ENCODE measurements around the gene GRID2. TPM values are rescaled to one million over a fixed set of nuclear protein-coding genes. Genes with fewer than 3 reads are reported as not detected.
"Not testable (repeated sequence)": the region's sequence is repeated elsewhere in the genome, so short reads cannot be mapped to it uniquely, and the experiment has no call there.

GRID2 gene
- total RNA-seq, 1 experiment from 2014 or later = not detected

GRCh38 chr4:92421920-92422319 lies 118.2 kb downstream of the GRID2 start:
- DNase-seq (ENCODE audit: extremely low read depth, low read depth) = no peak

- no peak for DNase-seq (ENCODE audit: extremely low read depth, low read depth)
Observed at GRCh38 chr4:92433272-92433758, 129.5 kb downstream of the GRID2 start.

- not testable (repeated sequence) for DNase-seq (ENCODE audit: extremely low read depth, low read depth)
Observed at GRCh38 chr4:92438722-92439121, 135.0 kb downstream of the GRID2 start.

- not testable (repeated sequence) for DNase-seq (ENCODE audit: extremely low read depth, low read depth)
Observed at GRCh38 chr4:92442131-92442530, 138.4 kb downstream of the GRID2 start.

GRCh38 chr4:92444143-92444843 lies 140.5 kb downstream of the GRID2 start:
- not testable (repeated sequence) for DNase-seq (ENCODE audit: extremely low read depth, low read depth)

GRCh38 chr4:92445127-92445526 lies 141.4 kb downstream of the GRID2 start:
- DNase-seq (ENCODE audit: extremely low read depth, low read depth) = no peak

GRCh38 chr4:92447255-92447905 lies 143.6 kb downstream of the GRID2 start:
- DNase-seq (ENCODE audit: extremely low read depth, low read depth) = no peak

GRCh38 chr4:92448176-92448575 lies 144.4 kb downstream of the GRID2 start:
- DNase-seq (ENCODE audit: extremely low read depth, low read depth) = not testable (repeated sequence)

GRCh38 chr4:92450694-92451093 lies 146.9 kb downstream of the GRID2 start:
- DNase-seq (ENCODE audit: extremely low read depth, low read depth) = no peak

- DNase-seq (ENCODE audit: extremely low read depth, low read depth) = no peak
Observed at GRCh38 chr4:92451782-92452181, 148.0 kb downstream of the GRID2 start.

- DNase-seq (ENCODE audit: extremely low read depth, low read depth) = not testable (repeated sequence)
Observed at GRCh38 chr4:92452383-92452782, 148.6 kb downstream of the GRID2 start.

- DNase-seq (ENCODE audit: extremely low read depth, low read depth) = no peak
Observed at GRCh38 chr4:92455329-92455839, 151.6 kb downstream of the GRID2 start.

- no peak for DNase-seq (ENCODE audit: extremely low read depth, low read depth)
Observed at GRCh38 chr4:92455951-92456350, 152.2 kb downstream of the GRID2 start.

GRCh38 chr4:92461732-92462131 lies 158.0 kb downstream of the GRID2 start:
- no peak for DNase-seq (ENCODE audit: extremely low read depth, low read depth)

GRCh38 chr4:92477298-92477697 lies 173.5 kb downstream of the GRID2 start:
- DNase-seq (ENCODE audit: extremely low read depth, low read depth) = no peak

GRCh38 chr4:92483341-92483740 lies 179.6 kb downstream of the GRID2 start:
- no peak for DNase-seq (ENCODE audit: extremely low read depth, low read depth)

- DNase-seq (ENCODE audit: extremely low read depth, low read depth) = no peak
Observed at GRCh38 chr4:92488496-92488895, 184.7 kb downstream of the GRID2 start.

GRCh38 chr4:92497141-92497540 lies 193.4 kb downstream of the GRID2 start:
- no peak for DNase-seq (ENCODE audit: extremely low read depth, low read depth)

GRCh38 chr4:92501456-92501855 lies 197.7 kb downstream of the GRID2 start:
- no peak for DNase-seq (ENCODE audit: extremely low read depth, low read depth)

- DNase-seq (ENCODE audit: extremely low read depth, low read depth) = no peak
Observed at GRCh38 chr4:92506933-92507332, 203.2 kb downstream of the GRID2 start.

GRCh38 chr4:92514627-92515026 lies 210.9 kb downstream of the GRID2 start:
- no peak for DNase-seq (ENCODE audit: extremely low read depth, low read depth)

- no peak for DNase-seq (ENCODE audit: extremely low read depth, low read depth)
Observed at GRCh38 chr4:92516450-92516849, 212.7 kb downstream of the GRID2 start.

All from NCI-H460 (cell line).